Activated naive CD4-positive, alpha-beta T cell (primary cell): ENCODE data around the gene ARHGEF9.
"Not testable (repeated sequence)": the region's sequence is repeated elsewhere in the genome, so short reads cannot be mapped to it uniquely, and the experiment has no call there.

ENCODE experiments used
- DNase-seq, 4 experiments: peaks; one replicate each; lab custom pipeline; 2025; lab: John Stamatoyannopoulos, UW

Gene ARHGEF9

DNA sequence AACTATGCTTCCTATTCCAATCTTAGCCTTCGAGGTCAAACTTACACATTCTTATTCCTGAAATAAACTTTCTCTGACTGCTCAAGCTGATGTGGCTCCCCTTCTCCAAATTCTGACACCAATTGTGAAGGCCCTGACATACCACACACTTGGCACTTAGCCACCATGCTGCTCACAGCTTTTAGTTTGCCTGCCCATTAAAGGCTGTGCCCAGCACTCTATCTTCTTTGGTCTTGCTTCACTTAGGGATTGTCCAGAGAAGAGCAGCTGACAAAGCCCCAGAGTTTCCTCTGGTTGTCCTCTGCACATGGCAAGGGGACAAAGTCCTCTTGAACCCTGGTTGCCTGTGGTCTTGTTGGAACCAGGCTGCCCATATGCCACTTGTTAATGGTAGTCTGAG is 126.1 kb downstream of the ARHGEF9 start:
- DNase-seq, result no peak

DNA sequence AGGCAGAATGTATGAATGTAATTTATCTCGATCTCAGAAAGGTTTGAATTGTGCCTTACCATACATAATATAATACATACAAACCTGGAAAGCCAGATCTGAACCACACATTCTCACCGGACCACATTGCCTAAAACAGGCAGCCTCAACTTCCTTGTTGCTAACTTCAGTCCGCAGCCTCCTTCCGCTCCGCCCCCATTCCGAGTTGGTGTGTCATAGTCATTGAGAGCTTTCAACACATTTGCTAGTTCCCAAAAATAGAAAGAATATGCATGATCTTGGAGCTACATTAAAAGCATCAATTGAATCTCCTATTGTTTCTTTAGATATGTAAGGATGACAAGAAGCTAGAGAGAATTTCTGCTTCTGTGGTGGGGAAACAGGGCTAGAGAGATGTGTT is 127.2 kb downstream of the ARHGEF9 start:
- DNase-seq, result no peak

DNA sequence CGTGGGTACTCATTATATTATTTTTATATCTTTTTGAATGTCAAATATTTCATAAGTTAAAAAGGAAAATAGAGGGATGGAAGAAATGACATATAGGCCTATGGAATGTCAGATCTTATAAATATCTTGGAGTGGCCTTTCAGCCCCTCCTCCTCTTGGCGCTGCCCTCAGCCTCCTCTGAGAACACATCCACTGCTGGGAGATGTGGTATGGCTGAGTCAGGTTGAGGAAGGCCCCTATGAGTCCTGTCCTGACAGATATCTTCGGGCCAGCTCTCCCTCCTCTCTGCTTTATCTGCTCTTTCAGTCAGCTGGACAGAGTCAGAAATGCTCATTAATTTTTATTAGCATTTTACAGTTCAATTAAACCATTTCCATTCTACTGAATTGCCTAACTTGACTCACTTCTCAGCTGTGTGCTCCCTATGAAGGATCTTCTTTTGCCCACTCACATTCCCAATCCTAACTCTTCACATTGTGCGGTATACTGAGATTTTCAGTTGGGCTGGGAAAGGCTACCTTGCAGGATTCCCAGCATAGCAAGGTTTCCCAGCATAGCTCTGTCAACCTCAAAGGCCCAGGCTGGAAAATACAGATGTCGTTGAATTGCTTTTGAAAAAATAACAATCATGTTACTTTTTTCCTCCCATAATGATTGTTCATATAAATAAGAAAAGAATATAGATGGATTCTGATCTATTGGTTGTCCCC is 128.0 kb downstream of the ARHGEF9 start:
- DNase-seq, result no peak

DNA sequence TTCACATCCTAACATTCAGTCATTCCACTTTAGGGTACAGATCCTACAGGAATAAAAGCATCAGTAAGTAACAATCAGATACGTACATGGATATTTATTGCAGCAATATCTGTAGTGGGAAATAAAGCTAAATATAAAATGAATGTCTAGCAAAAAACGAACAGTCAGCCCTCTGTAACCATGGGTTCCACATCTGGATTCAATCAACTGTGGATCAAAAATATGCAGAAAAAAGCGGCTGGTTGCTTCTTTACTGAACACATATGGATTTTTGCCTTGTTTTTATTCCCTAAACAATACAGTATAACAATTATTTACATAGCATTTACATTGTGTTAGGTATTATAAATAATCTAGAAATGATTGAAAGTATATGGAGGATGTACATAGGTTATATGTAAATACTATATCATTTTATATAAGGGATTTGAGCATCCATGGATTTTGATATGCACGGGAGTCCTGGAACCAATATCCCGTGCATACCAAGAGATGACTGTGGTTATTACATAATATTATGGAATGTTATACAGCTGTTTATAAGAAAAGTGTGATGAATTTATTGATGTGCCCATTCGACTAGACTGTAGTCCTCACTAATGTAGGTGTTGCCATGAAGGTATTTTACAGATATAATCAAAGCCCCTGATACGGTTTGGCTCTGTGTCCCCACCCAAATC is 132.8 kb downstream of the ARHGEF9 start:
- no peak for DNase-seq

DNA sequence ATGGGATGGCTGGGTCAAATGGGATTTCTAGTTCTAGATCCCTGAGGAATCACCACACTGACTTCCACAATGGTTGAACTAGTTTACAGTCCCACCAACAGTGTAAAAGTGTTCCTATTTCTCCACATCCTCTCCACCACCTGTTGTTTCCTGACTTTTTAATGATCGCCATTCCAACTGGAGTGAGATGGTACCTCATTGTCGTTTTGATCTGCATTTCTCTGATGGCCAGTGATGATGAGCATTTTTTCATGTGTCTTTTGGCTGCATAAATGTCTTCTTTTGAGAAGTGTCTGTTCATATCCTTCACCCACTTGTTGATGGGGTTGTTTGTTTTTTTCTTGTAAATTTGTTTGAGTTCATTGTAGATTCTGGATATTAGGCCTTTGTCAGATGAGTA is 139.3 kb downstream of the ARHGEF9 start:
- DNase-seq, result not testable (repeated sequence)

DNA sequence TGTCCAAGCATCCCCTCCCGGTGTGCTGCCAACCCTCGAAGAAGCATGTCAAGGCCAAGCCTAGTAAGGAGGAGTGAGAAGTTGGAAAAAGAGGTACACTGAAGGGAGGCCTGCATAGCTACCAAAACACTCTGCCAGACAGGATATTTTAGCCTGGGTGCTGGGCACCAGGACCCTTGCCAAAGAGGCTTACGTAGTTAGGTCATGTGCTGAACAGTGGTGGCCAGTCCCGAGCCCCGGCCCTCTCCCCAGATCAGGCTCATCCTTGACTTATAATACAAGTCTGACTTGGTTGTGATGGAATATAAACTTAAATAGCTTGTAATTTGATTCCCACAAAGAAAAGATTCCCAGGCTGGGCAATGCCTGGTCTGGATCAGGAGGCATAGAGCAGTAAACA is 149.3 kb downstream of the ARHGEF9 start:
- no peak for DNase-seq

DNA sequence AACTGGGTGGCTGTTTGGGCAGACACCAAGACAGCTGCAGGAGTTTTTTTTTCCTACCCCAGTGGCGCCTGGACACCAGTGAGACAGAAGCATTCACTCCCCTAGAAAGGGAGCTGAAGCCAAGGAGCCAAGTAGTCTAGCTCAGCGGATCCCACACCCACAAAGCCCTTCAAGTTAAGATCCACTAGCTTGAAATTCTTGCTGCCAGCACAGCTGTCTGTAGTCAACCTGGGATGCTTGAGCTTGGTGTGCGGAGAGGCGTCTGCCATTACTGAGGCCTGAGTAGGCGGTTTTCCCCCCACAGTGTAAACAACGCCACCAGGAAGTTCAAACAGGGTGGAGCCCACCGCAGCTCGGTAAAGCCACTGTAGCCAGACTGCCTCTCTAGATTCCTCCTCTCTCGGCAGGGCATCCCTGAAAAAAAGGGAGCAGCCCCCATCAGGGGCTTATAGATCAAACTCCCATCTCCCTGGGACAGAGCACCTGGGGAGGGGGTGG is 171.4 kb downstream of the ARHGEF9 start:
- DNase-seq, result no peak

DNA sequence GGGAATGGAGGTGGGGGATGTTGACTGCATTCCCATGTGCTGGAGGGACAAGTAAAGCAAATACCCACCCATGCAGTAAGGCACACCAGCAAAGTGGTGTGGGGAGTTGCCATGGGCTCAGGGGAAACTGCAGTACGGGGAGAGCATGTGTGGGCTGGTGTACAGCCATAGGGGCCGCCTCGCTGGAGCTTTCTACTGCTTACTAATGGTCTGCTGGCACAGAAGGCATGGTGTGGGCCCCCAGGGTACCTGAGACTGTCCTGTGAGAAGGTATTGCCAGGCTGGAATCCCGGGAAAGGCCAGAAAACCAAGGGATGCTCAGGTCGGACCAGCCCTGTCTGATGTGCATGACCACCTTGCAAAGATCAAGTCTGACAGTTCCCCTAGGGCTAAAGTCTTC is 199.1 kb downstream of the ARHGEF9 start:
- DNase-seq, result no peak
